Fibroblast of villous mesenchyme (primary cell): ENCODE data around the gene MINDY4B. TPM values are rescaled to one million over a fixed set of nuclear protein-coding genes. Genes with fewer than 3 reads are reported as not detected.
"Not testable (repeated sequence)": the region's sequence is repeated elsewhere in the genome, so short reads cannot be mapped to it uniquely, and the experiment has no call there.

Experiments used
- DNase-seq: peaks from one replicate; pipeline ENCODE4 v3.0.0-alpha.2; 2010; ENCODE audit warnings: low read depth
- H3K4me3 ChIP-seq: 2 replicates; pipeline ENCODE4 v1.5.1; 2011; ENCODE audit warnings: low read depth, mild to moderate bottlenecking, low read length
- total RNA-seq: library from RNA; depleted of rRNA; stranded (reverse); fragments of >200 nt; gene quantifications from 2 replicates; pipeline ENCODE4 v1.2.3, GENCODE V29; 2012
- TF ChIP-seq, protein P1 (sequence below): IDR thresholded peaks from 2 replicates; pipeline ENCODE4 v1.5.1; 2012; ENCODE audit warnings: low read depth, mild to moderate bottlenecking, low read length; ENCODE audit not compliant: insufficient read depth

MINDY4B gene
- total RNA-seq, 1 donor, result not detected

DNA sequence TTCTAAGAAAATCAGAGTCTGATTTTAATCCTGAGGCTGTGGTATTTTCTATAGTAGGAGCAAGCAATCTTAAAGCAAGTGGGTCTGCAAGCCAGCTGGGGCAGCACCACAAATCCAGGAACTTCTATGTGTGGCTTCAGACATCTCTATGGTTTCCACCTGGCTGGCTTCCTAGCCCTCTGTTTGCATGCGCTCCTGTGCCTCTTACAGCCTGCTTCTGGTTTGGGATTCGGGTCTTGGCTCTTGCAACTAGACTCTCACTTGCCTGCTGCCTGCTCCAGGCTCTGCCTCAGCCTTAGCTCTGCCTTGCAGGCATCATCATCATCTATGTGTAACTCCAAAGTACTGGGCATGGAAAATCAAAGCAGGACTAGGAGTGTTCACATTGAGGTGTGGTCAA is 43.4 kb downstream of the MINDY4B start:
- TF ChIP-seq, protein P1, sequence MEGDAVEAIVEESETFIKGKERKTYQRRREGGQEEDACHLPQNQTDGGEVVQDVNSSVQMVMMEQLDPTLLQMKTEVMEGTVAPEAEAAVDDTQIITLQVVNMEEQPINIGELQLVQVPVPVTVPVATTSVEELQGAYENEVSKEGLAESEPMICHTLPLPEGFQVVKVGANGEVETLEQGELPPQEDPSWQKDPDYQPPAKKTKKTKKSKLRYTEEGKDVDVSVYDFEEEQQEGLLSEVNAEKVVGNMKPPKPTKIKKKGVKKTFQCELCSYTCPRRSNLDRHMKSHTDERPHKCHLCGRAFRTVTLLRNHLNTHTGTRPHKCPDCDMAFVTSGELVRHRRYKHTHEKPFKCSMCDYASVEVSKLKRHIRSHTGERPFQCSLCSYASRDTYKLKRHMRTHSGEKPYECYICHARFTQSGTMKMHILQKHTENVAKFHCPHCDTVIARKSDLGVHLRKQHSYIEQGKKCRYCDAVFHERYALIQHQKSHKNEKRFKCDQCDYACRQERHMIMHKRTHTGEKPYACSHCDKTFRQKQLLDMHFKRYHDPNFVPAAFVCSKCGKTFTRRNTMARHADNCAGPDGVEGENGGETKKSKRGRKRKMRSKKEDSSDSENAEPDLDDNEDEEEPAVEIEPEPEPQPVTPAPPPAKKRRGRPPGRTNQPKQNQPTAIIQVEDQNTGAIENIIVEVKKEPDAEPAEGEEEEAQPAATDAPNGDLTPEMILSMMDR, result no peak
- DNase-seq, result no peak
- no peak overlapping the region for H3K4me3 ChIP-seq

DNA sequence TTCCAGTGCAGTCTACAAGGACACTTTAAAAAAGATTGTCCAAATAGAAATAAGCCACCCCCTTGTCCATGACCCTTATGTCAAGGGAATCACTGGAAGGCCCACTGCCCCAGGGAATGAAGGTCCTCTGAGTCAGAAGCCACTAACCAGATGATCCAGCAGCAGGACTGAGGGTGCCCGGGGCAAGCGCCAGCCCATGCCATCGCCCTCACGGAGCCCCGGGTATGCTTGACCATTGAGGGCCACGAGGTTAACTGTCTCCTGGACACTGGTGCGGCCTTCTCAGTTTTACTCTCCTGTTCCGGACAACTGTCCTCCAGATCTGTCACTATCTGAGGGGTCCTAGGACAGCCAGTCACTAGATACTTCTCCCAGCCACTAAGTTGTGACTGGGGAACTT is 47.3 kb downstream of the MINDY4B start:
- H3K4me3 ChIP-seq, DNase-seq: not testable (repeated sequence)

DNA sequence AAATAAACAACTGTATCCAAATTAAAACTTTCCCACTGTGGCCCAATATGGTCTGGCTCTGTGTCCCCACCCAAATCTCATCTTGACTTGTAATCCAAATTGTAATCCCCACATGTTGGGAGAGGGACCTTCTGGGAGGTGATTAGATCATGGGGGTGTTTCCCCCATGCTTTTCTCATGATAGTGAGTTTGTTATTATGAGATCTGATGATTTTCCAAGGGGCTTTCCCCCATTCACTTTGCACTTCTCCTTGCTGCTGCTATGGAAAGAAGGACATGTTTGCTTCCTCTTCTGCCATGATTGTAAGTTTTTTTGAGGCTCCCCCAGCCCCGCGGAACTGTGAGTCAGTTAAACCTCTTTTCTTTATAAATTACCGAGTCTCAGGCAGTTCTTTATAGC is 55.0 kb downstream of the MINDY4B start:
- no peak overlapping the region for H3K4me3 ChIP-seq
- DNase-seq, result no peak
- TF ChIP-seq, protein P1, result no peak

DNA sequence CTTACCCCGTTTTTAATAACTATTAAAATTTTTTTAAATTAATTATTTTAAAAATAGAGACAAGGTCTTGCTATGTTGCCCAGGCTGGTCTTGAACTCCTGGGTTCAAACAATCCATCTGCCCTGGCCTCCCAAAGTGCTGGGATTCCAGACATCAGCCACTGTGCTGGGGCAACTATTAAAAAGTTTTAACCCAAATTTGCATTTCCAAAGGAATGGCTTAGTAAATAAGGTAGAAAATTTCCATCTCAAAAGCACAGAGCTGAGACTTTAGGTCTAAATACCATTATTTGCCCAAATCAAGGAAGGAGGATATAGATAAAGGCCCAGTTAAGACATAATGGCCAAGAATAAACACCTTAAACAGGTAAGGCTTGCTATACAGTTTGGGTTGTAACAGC is 56.4 kb downstream of the MINDY4B start:
- no peak overlapping the region for H3K4me3 ChIP-seq
- no peak for DNase-seq
- TF ChIP-seq, protein P1, result no peak

DNA sequence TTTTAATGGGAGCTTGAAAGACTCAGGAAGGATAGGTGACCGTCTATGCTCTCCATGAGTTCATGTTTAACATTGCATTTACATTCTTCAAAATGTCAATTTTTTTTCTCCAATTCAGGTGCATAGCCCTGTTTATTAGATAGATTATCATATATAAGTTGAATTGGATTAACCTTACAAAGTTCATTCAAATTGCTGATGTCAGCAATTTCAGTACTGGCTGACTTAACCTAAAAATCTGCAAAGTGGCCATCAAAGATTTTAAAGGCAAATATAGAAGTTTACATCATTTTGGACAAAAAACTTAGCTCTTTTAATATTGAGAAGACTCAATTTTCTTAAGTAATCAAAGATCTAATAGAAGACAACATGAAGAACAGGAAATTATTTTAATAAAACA is 57.8 kb downstream of the MINDY4B start:
- DNase-seq, result no peak
- no peak overlapping the region for H3K4me3 ChIP-seq
- TF ChIP-seq, protein P1, result no peak

DNA sequence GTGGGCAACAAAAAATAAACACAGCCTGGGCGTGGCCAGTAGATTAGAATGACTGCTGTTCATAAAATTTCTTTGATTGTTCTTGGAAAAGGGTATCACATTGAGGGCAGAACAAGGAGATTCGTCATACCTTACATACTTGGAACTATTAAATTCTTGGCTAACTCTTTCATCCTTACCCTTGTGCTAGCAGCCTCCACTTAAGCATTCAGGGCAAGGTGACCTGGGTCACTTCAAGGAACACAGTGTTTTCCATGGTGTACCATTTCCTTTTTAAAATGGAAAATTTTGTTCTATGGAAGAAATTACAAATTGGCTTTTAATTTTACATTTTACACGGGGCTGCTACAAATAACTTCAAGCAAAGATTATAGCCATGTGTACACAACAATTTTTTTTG is 60.8 kb downstream of the MINDY4B start:
- TF ChIP-seq, protein P1, result no peak
- DNase-seq, result no peak
- no peak overlapping the region for H3K4me3 ChIP-seq

DNA sequence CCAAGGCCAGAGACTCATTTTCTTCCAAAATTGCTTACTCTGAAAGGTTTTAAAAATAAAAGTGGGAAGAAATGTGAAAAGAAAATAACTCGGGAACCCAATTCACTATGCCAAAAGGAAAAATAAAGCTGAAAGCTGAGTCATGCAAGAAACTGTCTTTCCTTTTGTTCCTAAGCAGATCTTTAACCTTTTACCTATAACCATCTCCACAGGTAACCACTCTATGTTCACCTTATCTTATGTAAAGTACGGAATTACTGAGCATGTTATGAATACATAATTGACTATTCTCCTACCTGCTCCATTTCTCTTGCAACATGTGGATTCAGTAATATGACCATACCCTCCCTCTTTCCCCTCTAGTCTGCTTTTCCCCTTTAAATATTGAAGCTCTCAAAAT is 62.0 kb downstream of the MINDY4B start:
- no peak overlapping the region for H3K4me3 ChIP-seq
- TF ChIP-seq, protein P1, result no peak
- no peak for DNase-seq
